ENCODE data around the gene SH3D19. TPM values are rescaled to one million over a fixed set of nuclear protein-coding genes. Genes with fewer than 3 reads are reported as not detected.
A peak's percentile ranks its signal among the peaks of the same experiment; 100 is the strongest.

The SH3D19 gene
- total RNA-seq, 1 donor from 2014 or later = 4.9 TPM

- H3K27me3 Mint-ChIP-seq (ENCODE audit: unreplicated experiment) = no peaks in the 10 kb centered on the region
- H3K9me3 Mint-ChIP-seq (ENCODE audit: unreplicated experiment) = no peaks in the 10 kb centered on the region
- H3K4me3 Mint-ChIP-seq (ENCODE audit: unreplicated experiment) = no peak overlapping the region
- TF ChIP-seq, protein P1, sequence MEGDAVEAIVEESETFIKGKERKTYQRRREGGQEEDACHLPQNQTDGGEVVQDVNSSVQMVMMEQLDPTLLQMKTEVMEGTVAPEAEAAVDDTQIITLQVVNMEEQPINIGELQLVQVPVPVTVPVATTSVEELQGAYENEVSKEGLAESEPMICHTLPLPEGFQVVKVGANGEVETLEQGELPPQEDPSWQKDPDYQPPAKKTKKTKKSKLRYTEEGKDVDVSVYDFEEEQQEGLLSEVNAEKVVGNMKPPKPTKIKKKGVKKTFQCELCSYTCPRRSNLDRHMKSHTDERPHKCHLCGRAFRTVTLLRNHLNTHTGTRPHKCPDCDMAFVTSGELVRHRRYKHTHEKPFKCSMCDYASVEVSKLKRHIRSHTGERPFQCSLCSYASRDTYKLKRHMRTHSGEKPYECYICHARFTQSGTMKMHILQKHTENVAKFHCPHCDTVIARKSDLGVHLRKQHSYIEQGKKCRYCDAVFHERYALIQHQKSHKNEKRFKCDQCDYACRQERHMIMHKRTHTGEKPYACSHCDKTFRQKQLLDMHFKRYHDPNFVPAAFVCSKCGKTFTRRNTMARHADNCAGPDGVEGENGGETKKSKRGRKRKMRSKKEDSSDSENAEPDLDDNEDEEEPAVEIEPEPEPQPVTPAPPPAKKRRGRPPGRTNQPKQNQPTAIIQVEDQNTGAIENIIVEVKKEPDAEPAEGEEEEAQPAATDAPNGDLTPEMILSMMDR (IDR thresholded peaks at IDR 0.05; ENCODE audit: partially characterized antibody, unreplicated experiment) = peak; percentile 67
- H3K27ac Mint-ChIP-seq (ENCODE audit: unreplicated experiment) = no peak overlapping the region
- peak; percentile 66 for DNase-seq
- H3K36me3 Mint-ChIP-seq (ENCODE audit: unreplicated experiment) = no peaks in the 10 kb centered on the region
- peaks cover 12% of the 10 kb centered on the region for H3K4me1 Mint-ChIP-seq (ENCODE audit: low read depth, unreplicated experiment)
Measured at GRCh38 chr4:151117371-151117962, 207.9 kb downstream of the SH3D19 start.

DNA sequence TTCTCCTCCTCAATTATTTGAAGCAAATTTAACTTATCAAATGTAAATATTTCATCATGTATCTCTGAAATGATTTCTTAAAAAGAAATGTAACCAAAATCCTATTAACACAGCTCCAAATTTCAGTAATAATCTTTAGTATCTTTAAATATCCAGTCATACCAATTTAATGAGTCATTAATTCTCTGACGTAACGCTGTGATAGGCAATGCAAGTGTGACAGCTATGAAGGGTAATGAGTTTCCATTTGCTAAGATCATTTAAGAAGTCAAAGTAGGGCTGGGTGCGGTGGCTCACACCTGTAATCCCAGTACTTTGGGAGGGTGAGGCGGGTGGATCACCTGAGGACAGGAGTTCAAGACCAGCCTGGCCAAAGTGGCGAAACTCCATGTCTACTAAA lies 210.4 kb downstream of the SH3D19 start:
- Mint-ChIP-seq H3K27ac (ENCODE audit: unreplicated experiment) (no peak overlapping the region), H3K27me3 (ENCODE audit: unreplicated experiment) (no peaks in the 10 kb centered on the region), H3K9me3 (ENCODE audit: unreplicated experiment) (no peaks in the 10 kb centered on the region), H3K36me3 (ENCODE audit: unreplicated experiment) (no peaks in the 10 kb centered on the region), H3K4me3 (ENCODE audit: unreplicated experiment) (no peak overlapping the region), H3K4me1 (ENCODE audit: low read depth, unreplicated experiment) (peaks cover 9% of the 10 kb centered on the region)
- no peak for DNase-seq
- TF ChIP-seq, protein P1 (IDR thresholded peaks at IDR 0.05; ENCODE audit: partially characterized antibody, unreplicated experiment) = no peak

DNA sequence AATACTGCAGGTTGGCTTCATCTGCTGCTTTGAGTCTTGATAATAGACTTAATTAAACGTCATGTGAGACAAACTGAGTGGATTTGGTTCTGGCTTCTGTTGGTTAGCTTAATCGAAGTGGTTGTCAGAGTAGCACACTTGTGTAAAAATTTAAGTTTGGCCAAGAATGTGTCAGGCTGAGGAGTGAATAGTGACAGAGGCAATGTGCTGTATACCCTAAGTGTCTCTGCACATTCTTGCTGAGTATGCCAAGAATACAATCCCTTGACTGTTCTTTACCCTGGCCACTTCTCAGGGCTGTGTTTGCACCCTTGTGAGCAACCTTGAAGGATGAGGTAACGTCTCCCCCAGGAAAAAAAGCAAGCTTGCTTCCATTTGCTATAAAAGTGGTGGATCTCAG lies 211.1 kb downstream of the SH3D19 start:
- Mint-ChIP-seq H3K9me3 (ENCODE audit: unreplicated experiment) (no peaks in the 10 kb centered on the region), H3K36me3 (ENCODE audit: unreplicated experiment) (no peaks in the 10 kb centered on the region), H3K4me1 (ENCODE audit: low read depth, unreplicated experiment) (peaks cover 9% of the 10 kb centered on the region), H3K27me3 (ENCODE audit: unreplicated experiment) (no peaks in the 10 kb centered on the region), H3K4me3 (ENCODE audit: unreplicated experiment) (no peak overlapping the region), H3K27ac (ENCODE audit: unreplicated experiment) (no peak overlapping the region)
- no peak for DNase-seq
- TF ChIP-seq, protein P1 (IDR thresholded peaks at IDR 0.05; ENCODE audit: partially characterized antibody, unreplicated experiment) = no peak

DNA sequence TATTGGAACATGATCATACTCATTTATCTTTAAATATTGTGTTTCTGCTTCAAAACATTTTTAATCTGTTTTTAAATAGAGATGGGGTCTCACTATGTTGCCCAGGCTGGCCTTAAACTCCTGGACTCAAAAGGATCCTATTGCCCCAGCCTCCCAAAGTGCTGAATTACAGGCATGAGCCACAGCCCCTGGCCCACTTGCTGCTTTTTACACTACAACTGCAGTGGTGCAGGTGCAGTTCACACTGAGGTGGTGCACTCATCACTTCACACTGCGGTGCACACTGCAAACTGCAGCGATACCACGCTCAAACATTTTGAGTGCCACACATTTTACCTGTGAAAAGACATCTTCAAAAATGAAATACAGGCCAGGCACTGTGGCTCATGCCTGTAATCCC lies 215.2 kb downstream of the SH3D19 start:
- Mint-ChIP-seq H3K36me3 (ENCODE audit: unreplicated experiment) (no peaks in the 10 kb centered on the region), H3K27ac (ENCODE audit: unreplicated experiment) (no peak overlapping the region), H3K27me3 (ENCODE audit: unreplicated experiment) (peaks cover 2% of the 10 kb centered on the region), H3K4me1 (ENCODE audit: low read depth, unreplicated experiment) (peaks cover 9% of the 10 kb centered on the region), H3K9me3 (ENCODE audit: unreplicated experiment) (no peaks in the 10 kb centered on the region), H3K4me3 (ENCODE audit: unreplicated experiment) (no peak overlapping the region)
- DNase-seq = no peak
- TF ChIP-seq, protein P1 (IDR thresholded peaks at IDR 0.05; ENCODE audit: partially characterized antibody, unreplicated experiment) = no peak

DNA sequence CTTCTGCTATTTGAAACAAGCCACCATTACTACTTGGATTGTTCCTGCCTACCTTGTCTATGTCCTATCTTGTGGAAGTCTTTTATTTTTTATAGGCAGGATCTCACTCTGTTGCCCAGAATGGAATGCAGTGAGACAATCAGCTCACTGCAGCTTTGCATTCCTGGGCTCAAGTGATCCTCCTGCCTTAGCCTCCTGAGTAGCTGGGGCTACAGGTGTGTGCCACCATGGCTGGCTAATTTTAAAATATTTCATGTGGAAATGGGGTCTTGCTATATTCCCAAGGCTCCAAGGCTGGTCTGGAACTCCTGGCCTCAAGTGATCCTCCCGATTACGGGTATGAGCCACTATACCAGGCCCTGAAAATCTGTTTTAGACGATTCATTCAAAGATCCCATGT lies 218.3 kb downstream of the SH3D19 start:
- H3K4me3 Mint-ChIP-seq (ENCODE audit: unreplicated experiment) = no peak overlapping the region
- H3K9me3 Mint-ChIP-seq (ENCODE audit: unreplicated experiment) = no peaks in the 10 kb centered on the region
- TF ChIP-seq, protein P1 (IDR thresholded peaks at IDR 0.05; ENCODE audit: partially characterized antibody, unreplicated experiment) = no peak
- H3K27me3 Mint-ChIP-seq (ENCODE audit: unreplicated experiment) = peaks cover 2% of the 10 kb centered on the region
- H3K36me3 Mint-ChIP-seq (ENCODE audit: unreplicated experiment) = no peaks in the 10 kb centered on the region
- H3K27ac Mint-ChIP-seq (ENCODE audit: unreplicated experiment) = no peak overlapping the region
- H3K4me1 Mint-ChIP-seq (ENCODE audit: low read depth, unreplicated experiment) = no peaks in the 10 kb centered on the region
- no peak for DNase-seq

All from glutamatergic neuron (in vitro differentiated cells).